MM.1S (cell line): Measurements from ENCODE around the gene TMED8.

Experiments
- CTCF ChIP-seq: fragments of 300-600 bp; sonication (generic); IDR thresholded peaks from 2 replicates; pipeline ENCODE4 v1.5.1; 2016; ENCODE audit warnings: antibody characterized with exemption, low read length, mixed read lengths
- EZH2phosphoT487 ChIP-seq: fragments of 300-600 bp; sonication (generic); IDR thresholded peaks from 2 replicates; pipeline ENCODE4 v1.6.1; 2018; ENCODE audit warnings: antibody characterized with exemption, low read length

GRCh38 chr14:77421201-77421600 is 44.3 kb upstream of the TMED8 start:
- TF ChIP-seq EZH2phosphoT487 (no peak), CTCF (no peak)
